Glomerular endothelial cell (primary cell): ENCODE measurements around the gene ADARB2. TPM values are rescaled to one million over a fixed set of nuclear protein-coding genes. Genes with fewer than 3 reads are reported as not detected.
"Not testable (repeated sequence)": the region's sequence is repeated elsewhere in the genome, so short reads cannot be mapped to it uniquely, and the experiment has no call there.

Source experiments
- DNase-seq: peaks from one replicate; pipeline ENCODE4 v3.0.0-alpha.2; 2011; ENCODE audit warnings: low read depth, low spot score; ENCODE audit errors: extremely low read depth
- total RNA-seq: library from RNA; depleted of rRNA; stranded (reverse); fragments of >200 nt; gene quantifications from 2 replicates; pipeline ENCODE4 v1.2.3, GENCODE V29; 2015

ADARB2 gene
- total RNA-seq, 1 donor from 2014 or later: 0.23 TPM

DNA sequence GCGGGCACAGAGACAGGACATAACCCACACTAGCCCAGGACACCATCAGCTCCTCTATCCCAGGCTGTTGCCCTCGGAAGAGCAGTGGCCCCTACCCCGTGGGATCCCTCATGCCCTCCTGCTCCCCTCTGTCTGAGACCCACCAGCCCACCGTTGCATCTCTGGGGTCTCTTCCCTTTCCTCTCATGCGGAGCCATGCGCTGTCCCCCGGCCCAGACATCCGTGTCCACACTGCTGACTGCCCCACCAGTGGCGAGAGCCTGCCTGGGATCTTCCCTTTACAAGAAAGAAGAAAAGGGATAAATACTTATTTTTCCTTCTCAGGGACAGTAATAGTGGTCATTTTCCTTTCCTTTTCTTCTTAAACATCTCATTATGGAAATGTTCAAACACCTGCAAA is 565.7 kb downstream of the ADARB2 start:
- no peak for DNase-seq

DNA sequence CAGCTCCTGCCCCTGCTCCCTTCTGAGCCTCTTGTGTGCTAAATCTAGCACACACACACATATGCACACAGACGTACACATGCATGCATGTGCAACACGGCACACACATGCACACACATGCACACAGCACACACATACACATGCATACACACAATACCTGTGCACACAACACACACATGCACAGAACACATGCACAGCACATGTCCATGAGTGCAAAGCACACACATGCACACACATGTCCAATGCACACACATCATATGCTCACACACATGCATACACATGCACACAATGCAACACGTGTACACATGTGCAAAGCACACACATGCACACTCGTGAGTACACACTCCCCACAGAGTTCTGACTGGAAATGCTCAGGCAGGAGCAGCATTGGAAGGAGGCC is 566.1 kb downstream of the ADARB2 start:
- no peak for DNase-seq

DNA sequence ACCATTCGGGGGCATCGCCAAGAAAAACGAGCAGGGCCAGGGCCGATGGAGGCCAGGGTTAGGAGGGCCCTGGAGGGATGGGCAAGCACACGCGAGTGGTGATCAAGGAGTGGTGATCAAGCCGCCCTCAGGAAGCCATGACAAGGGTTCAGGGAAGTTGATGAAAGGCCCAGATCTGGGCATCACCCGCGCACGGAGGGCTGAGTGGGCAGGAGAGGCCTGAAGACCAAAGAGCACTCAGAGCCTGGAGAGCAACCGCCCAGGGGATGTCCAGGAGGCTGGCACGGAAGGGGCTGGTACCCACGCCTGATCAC is 566.5 kb downstream of the ADARB2 start:
- no peak for DNase-seq

DNA sequence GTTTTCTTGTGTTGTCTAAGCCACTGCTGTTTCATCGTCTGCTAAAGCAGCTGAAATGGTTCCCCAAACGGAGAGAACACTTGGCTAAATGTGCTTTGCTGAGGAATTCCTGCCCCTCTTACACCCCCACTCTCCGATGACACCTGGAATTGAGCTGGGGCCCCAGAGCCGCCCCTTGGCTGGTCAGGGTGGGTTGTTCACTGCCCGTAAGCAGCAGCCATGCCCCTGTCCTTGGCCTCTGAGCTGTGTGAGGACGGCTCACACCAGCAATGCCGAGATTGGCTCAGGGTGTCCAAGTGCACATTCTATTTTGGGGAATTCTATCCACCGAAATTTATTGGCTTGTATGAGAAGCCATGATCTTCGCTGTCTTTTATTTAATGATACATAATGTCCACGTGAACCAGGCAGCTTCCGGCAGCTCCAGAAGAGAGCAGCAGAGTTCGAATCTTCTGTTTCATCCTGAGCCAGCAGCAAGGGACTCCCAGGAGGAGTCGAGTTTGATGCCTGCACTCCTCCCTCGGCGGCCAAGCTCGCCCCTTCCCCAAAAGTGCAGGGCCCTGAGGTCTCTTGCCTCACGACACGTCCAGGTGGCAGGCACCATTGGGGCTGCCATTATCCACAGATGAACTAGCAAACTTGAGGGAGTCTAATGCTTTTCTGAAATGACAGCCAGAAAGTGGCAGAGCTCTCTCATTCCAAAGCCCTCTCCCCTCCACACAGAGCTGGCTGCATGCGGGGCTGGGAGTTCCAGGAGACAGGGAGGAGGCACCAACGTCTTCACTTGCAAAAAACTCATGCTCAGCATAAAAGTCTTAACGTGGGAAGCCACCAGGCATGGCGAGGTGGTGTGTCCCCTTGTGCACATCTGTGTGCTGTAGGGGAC is 567.1 kb downstream of the ADARB2 start:
- DNase-seq: no peak

DNA sequence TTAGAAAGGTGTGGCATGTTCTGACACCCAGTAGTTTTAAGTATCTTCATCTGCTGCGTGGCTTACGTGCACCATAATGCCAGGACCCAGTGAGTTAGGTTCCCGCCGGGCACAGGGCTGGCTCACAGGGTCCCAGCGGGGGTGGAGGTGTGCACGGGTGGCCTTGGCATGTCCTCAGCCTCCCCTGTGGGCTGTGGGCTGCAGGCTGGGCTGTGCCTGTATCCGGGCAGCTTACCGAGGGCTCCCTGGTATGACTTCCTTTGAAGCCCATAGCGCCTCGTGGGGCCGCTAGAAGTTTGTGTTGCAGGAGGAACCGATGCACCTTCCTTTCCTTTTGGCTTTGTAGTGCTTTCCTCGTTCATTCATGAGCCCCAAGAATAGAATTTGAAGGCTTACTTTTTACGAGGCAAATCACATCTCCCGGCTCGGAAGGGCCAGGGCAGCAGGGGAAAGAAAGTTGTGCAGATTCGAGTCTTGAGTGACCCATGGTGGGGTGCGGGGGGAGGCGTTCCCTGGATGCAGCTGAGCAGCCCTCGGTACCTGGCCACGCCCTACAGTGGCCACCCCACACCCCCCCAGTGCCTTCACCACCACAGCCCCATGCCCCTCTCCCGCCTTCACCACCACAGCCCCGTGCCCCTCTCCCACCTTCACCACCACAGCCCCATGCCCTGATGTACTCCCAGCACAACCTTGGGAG is 568.0 kb downstream of the ADARB2 start:
- no peak for DNase-seq

DNA sequence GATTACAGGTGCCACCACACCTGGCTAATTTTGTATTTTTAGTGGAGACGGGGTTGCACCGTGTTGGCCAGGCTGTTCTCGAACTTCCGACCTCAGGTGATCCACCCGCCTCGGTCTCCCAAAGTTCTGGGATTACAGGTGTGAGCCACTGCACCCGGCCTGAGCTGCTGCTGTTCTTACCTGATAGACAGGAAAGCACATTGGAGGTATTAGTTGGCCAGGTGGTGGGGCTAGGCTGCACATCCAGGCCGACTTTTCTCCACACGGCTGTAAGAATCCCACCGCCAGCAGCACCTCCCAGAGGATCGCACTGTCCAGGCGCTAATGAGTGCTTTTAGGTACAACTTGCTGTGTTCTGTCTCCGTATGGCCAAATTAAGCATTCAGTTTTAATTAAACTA is 568.6 kb downstream of the ADARB2 start:
- DNase-seq: no peak

DNA sequence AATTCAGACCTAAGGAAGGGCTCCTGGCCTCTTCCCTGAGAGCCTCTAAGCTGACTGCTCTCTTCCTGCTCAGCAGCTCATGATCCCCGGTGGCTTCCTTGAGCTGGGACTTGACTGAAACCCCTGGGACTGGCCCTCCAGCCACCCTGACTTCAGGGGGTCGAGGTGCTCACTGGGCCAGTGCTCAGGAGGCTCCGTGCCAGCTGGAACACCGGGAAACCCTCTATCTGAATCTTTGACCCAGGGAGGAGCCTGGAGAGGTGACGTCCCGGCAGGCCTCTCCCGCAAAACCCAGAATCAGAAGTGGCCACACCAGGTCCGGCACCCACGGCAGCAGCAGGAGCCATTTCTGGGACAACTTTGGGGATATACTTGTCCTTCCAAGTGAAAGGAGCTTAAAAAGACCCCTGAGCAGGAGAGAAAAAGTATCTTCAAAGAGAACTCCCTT is 570.5 kb downstream of the ADARB2 start:
- no peak for DNase-seq

DNA sequence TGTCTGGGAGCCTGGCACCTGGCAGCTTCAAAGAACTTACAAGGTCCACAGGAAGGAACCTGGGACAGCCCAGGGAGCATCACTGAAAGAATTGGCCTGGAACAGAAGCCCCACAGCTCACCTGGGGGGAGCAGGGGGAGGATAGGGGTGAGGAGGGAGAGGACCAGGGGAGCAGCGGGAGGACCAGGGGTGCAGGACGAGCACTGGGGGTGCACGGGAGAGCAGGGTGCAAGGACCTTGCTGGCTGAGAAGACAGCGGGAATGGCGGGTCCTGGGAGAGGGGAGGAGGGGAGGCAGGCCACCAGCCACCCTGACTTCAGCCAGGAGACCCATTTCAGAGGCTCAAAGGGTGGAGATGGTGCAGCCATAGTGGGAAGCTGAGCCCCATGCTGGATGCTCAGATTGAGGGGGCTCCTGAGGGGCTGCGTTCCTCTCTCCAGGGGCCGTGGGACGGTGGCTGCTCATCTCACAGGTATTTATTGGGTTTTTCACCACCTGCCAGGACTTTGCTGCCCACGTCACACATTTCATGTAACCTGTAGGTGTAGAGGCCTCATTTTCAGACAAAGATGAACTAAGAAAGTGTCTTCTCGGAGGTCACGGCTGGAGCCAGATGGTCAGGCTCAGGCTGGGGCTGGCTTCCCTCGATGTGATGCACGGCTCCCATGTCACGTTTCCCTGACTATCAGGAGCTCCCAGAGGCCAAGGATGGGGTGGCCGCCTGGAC is 571.1 kb downstream of the ADARB2 start:
- no peak for DNase-seq

DNA sequence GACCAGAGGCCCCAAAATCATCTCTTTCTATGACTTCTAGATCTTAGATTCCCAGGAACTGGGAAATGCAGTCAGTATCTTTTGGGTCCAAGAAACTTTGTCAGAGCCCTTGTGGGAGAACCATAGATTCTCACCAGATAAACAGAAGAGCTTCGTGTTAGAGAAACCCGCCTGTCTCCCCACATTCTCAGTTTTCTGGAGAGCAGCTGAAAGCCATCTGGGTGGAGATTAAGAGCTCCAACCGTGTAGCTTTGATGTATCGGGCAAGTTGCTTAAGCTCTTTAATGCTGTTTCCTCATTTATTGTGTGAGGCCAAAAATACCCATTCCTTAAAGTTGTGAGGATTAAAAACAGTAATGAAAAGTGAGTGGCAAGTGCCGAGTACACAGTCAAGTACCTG is 573.5 kb downstream of the ADARB2 start:
- DNase-seq: no peak

DNA sequence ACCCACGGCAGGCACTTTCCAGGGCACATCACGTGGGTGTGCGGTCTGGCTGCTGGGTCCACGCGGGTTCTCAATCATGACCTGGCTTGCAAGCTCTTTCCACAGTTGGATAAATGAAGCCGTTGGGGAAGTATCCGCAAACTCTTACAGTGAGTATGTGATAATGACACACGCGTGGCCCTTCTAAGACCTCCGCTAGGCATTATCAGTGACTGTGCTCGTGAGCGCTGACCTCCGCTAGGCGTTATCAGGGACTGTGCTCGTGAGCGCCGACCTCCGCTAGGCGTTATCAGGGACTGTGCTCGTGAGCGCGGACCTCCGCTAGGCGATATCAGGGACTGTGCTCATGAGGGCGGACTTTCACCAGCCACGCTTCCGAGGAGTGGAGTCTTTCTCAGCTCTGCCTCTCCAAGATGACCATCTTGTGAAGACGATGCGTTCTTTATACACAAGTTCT is 574.1 kb downstream of the ADARB2 start:
- DNase-seq: no peak

DNA sequence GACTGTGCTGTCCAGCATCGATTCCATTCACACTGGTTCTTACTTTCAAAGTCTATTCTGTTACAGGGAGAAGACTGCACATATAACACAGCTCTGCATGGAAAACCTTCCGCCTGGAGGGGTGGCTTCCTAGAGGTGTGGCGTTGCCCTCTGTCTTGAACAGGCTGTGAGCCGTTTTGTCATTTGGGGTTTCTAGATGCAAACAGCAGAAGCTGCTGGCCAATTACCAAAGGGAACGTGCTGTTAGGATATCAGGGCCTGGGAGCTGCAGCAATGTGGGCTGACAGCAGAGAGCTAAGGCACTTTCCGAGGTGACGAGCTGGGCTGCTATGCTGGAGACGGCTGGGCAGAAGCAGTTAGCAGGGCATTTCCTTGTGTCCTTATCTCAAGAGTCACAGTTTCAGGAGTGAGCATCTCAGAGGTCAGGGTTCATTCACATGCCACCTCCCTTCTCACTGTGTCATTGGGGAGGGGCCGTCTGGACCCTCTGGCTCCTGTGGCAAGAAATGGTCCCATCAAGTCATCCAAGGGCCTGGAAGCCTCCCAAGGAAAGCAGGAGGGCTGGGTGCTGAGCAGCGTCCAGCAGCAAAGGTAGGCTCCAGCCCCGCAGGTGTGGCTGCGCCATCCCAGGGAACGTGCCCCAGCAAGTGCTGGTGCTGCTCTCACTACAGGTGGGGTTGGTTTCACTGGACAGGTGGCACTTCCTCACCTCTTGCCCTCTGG is 574.7 kb downstream of the ADARB2 start:
- no peak for DNase-seq

DNA sequence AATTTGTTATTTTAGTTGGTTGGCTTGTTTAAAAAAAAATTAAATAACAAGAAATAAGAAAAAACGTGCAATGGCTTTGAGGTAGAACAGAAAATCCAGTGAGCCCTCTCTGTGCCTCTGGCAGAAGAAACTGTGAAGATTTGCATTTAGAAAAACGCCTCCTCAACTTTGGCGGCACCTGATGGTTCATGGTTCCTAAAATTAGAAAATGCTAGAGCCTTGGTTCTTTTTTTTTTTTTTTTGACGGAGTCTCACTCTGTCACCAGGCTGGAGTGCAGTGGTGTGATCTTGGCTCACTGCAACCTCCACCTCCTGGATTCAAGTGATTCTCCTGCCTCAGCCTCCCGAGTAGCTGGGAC is 576.0 kb downstream of the ADARB2 start:
- DNase-seq: not testable (repeated sequence)

DNA sequence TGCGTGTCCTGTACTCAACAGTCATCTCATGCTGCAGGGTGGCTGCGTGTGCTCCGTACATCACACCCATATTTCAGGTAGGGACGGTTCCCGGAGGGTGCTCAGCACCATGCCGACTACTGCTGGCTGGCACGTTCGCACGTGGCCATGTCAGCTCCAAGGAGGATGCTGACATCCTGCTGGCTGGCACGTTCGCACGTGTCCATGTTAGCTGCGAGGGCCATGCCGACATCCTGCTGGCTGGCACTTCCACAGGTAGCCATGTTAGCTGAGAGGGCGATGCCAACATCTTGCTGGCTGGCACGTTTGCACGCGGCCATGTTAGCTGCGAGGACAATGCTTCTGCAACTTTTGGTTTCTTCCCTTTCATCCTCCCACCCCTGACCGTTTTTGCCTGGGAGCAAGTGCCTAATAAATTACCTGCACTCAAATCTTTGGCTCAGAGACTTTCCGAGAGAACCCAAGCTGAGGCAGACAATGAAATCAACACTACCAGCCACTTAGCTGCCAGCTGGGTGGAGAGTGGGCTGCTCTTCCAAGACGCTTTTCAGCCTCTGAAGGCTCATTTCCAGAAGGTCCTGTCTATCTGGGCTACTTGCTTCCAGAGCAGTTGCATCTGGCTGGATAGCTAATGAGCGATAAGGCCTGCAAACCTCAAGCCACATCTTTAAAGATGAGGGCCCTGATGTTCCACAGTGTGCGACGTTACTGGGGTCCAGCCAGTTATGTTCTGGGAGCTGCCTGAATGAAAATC is 576.6 kb downstream of the ADARB2 start:
- DNase-seq: no peak

DNA sequence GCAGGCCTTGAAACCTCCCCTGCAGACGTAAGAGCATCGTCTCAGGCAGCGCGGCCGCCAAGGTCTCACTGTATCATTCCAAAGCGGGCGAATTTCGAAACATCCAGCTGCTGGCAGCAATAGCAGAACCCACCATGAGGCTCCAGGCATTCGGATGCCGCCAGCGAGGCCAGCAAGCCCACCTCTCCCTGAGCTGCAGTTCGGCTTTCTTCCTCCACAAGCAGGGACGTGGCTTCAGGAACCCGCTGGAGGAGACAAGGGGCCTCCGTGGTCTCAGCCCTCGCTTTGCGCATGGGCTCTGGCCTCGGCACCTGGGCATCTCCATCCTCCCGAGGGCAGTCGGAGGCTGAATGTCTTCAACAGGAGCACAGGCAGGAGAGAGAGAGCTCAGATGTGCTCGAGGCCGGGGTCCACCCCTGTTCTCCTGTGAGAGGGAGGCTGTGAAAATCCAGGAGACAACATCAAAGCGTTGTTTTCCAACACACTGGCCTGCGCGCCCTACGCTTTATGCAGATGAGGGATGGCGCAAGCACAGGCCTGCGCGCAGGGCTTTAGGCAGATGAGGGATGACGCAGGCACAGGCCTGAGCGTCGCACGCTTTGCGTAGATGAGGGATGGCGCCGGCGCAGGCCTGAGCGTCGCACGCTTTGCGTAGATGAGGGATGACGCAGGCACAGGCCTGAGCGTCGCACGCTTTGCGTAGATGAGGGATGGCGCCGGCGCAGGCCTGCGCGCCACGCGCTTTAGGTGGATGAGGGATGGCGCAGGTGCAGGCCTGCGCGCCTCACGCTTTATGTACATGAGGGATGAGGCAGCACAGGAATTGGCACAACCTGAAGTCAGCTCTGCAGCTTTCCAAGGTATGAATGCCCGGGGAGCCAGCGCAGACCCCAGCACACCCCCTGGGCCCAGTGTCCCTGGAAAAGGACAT is 577.9 kb downstream of the ADARB2 start:
- DNase-seq: no peak

DNA sequence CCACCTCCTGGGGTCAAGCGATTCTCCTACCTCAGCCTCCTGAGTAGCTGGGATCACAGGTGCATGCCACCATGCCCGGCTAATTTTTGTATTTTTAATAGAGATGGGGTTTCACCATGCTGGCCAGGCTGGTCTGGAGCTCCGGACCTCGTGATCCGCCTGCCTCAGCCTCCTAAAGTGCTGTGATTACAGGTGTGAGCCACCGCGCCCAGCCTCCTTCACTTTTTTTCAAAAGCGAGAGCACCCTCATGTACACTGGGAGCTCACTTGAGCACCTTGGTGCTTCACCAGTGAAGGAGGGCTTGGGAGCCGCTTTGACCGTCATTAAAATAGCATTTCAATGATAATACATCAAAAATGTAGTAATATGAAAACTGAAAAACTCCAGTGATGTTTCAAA is 578.8 kb downstream of the ADARB2 start:
- not testable (repeated sequence) for DNase-seq

DNA sequence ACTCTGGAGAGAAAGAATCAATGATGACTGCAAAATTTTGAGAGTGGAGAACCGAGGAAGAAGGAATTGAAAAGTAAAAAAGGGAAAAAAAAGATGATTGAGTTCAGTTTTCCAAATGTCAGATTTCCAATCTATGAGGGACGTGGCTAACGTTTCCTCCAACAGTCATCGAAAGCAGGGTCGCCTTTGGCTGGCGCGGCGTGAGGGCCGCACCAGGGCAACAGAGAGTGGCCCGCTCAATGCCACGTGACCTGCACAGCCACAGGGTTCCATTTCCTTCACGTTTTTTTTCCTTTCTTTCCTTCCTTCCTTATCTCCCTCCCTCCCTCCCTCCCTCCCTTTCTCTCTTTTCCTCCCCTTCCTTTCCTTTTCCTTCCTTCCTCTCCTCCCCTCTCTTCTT is 579.3 kb downstream of the ADARB2 start:
- DNase-seq: no peak

DNA sequence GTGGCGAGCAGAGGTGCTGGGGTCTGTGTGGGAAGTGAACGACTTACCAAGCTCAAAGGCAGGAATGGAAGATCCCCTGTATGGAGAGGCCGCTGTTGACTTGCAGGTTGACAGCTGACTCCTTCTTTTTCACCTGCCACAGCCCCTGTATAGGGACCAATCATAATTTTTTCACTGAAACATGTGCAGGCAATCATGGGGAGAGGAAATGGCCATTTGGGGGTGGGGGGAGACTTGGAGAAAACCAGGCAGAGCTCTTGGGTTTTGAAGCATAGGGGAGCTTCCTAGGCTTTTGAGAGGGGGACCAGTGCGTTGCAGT is 579.8 kb downstream of the ADARB2 start:
- DNase-seq: no peak

DNA sequence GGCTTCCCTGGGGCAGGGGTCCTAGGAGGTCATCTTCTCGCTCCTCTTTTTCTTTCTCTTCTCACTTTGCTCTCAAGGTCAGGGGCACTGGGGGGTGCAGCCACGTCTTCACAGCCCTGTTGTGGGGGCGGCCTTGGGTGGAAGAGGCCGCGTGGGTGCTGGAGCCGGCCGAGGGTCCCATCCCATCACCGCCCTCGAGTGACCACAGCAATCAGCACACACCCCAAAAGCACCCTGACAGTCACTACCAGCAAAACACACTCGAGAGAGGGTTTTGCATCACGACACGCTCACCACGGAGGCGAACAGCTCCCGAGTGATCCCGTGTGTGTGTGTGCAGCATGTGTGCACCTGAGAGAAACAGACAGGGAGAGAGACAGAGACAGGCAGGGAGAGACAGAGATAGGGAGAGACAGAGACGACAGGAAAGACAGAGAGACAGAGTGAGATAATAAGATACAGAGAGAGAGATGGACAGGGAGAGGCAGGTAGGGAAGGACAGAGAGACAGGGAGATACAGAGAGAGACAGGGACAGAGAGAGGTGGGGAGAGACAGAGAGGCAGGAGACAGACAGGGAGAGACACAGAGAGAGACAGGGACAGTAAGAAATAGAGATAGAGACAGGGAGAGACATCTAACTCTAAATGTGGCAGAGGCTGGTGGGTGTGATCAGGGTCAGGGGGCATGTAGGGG is 580.3 kb downstream of the ADARB2 start:
- no peak for DNase-seq

DNA sequence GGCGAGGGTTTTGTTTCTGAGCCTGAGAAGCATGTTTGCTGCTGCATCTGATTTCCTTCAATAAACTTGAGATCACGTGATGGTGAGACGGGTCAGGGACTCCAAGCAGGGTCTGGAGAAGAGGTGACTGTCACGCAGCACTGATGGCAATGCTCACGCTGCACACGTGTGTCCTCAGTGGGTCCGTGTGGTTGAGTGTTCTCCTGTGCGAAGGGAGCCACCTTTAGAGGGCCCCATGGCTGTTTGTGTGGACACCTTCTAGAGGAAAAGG is 580.8 kb downstream of the ADARB2 start:
- no peak for DNase-seq
